Fibroblast of gingiva (primary cell): ENCODE results near the gene PHC3.
A peak's percentile ranks its signal among the peaks of the same experiment; 100 is the strongest.
"Not testable (repeated sequence)": the region's sequence is repeated elsewhere in the genome, so short reads cannot be mapped to it uniquely, and the experiment has no call there.

Source experiments
- DNase-seq: peaks from one replicate; pipeline ENCODE4 v3.0.0-alpha.2; 2011; ENCODE audit warnings: low read depth

The PHC3 gene

GRCh38 chr3:170128977-170129431 lies 52.5 kb downstream of the PHC3 start:
- peak; percentile 4 for DNase-seq

GRCh38 chr3:170128259-170128976 lies 53.1 kb downstream of the PHC3 start:
- peak; percentile 17 for DNase-seq

- DNase-seq: no peak
Measured at GRCh38 chr3:170117134-170117533, 64.4 kb downstream of the PHC3 start.

- not testable (repeated sequence) for DNase-seq
Measured at GRCh38 chr3:170114165-170114564, 67.4 kb downstream of the PHC3 start.

GRCh38 chr3:170111147-170111771 lies 70.3 kb downstream of the PHC3 start:
- no peak for DNase-seq

- DNase-seq: no peak
Measured at GRCh38 chr3:170109579-170110293, 71.8 kb downstream of the PHC3 start.

GRCh38 chr3:170108955-170109354 lies 72.6 kb downstream of the PHC3 start:
- DNase-seq: no peak

GRCh38 chr3:170107941-170108340 lies 73.6 kb downstream of the PHC3 start:
- peak; percentile 40 for DNase-seq

- no peak for DNase-seq
Measured at GRCh38 chr3:170102431-170102830, 79.1 kb downstream of the PHC3 start.

- no peak for DNase-seq
Measured at GRCh38 chr3:170100944-170101343, 80.6 kb downstream of the PHC3 start.

GRCh38 chr3:170098753-170099152 lies 82.8 kb downstream of the PHC3 start:
- DNase-seq: no peak

GRCh38 chr3:170096342-170096741 lies 85.2 kb downstream of the PHC3 start:
- no peak for DNase-seq

GRCh38 chr3:170095771-170096170 lies 85.8 kb downstream of the PHC3 start:
- no peak for DNase-seq

- no peak for DNase-seq
Measured at GRCh38 chr3:170092907-170093306, 88.6 kb downstream of the PHC3 start.

GRCh38 chr3:170090601-170090981 lies 90.9 kb downstream of the PHC3 start:
- no peak for DNase-seq

- peak; percentile 52 for DNase-seq
Measured at GRCh38 chr3:170089862-170090600, 91.5 kb downstream of the PHC3 start.

GRCh38 chr3:170085396-170085795 lies 96.1 kb downstream of the PHC3 start:
- no peak for DNase-seq

- no peak for DNase-seq
Measured at GRCh38 chr3:170083343-170083742, 98.2 kb downstream of the PHC3 start.

- peak; percentile 76 for DNase-seq
Measured at GRCh38 chr3:170081079-170081741, 100.3 kb downstream of the PHC3 start.

GRCh38 chr3:170080605-170081004 lies 100.9 kb downstream of the PHC3 start:
- no peak for DNase-seq

- DNase-seq: peak; percentile 60
Measured at GRCh38 chr3:170079536-170080165, 101.9 kb downstream of the PHC3 start.
